ENCODE results near the gene GPRASP1. TPM values are rescaled to one million over a fixed set of nuclear protein-coding genes. Genes with fewer than 3 reads are reported as not detected.
A peak's percentile ranks its signal among the peaks of the same experiment; 100 is the strongest.
"Not testable (repeated sequence)": the region's sequence is repeated elsewhere in the genome, so short reads cannot be mapped to it uniquely, and the experiment has no call there.

The GPRASP1 gene
- total RNA-seq (2014; rRNA removed; shearing (Covaris generic)): 1.4 and 2.3 TPM in 2 replicates

GRCh38 chrX:102651242-102652011 lies at the start of gene GPRASP1:
Gene GPRASP1 (plus strand): TSS chrX:102651483. CDS start chrX:102653914, 2,431 bp downstream.
- Histone ChIP-seq H3K4me1 (no peaks in the 10 kb centered on the region), H3K27ac (no peak within 1 kb of the TSS), H3K27me3 (no peaks in the 10 kb centered on the region), H3K4me3 (no peak within 1 kb of the TSS), H3K36me3 (peaks cover 2% of the 10 kb centered on the region; the same call in 1 of the 2 replicates), H3K9me3 (replicated peaks) (no peaks in the 10 kb centered on the region)
- DNase-seq: no peak

GRCh38 chrX:102604327-102604726 lies 47.0 kb upstream of the GPRASP1 start:
- Histone ChIP-seq H3K4me3 (peak overlapping the region; percentile 35), H3K27me3 (no peaks in the 10 kb centered on the region), H3K9me3 (replicated peaks) (no peaks in the 10 kb centered on the region), H3K36me3 (peaks cover 44% of the 10 kb centered on the region), H3K4me1 (peaks cover 30% of the 10 kb centered on the region), H3K27ac (peak overlapping the region; percentile 99)
- peak; percentile 91 to 97 for DNase-seq

- Histone ChIP-seq H3K27ac (no peak overlapping the region), H3K27me3 (no peaks in the 10 kb centered on the region), H3K4me1 (peaks cover 30% of the 10 kb centered on the region), H3K36me3 (peaks cover 44% of the 10 kb centered on the region), H3K4me3 (no peak overlapping the region), H3K9me3 (replicated peaks) (no peaks in the 10 kb centered on the region)
- no peak for DNase-seq
Observed at GRCh38 chrX:102606115-102606514, 45.2 kb upstream of the GPRASP1 start.

- Histone ChIP-seq H3K4me1 (peaks cover 4% of the 10 kb centered on the region), H3K27ac (no peak overlapping the region), H3K27me3 (no peaks in the 10 kb centered on the region), H3K36me3 (peaks cover 38% of the 10 kb centered on the region), H3K9me3 (replicated peaks) (no peaks in the 10 kb centered on the region), H3K4me3 (no peak overlapping the region)
- no peak for DNase-seq
Observed at GRCh38 chrX:102610905-102611304, 40.4 kb upstream of the GPRASP1 start.

GRCh38 chrX:102624105-102624504 lies 27.2 kb upstream of the GPRASP1 start:
- no peaks in the 10 kb centered on the region for H3K4me1 ChIP-seq
- DNase-seq: no peak
- no peak overlapping the region for H3K4me3 ChIP-seq
- no peaks in the 10 kb centered on the region for H3K27me3 ChIP-seq
- peaks cover 7% of the 10 kb centered on the region; the same call in 1 of the 2 replicates for H3K36me3 ChIP-seq
- H3K27ac ChIP-seq: no peak overlapping the region
- H3K9me3 ChIP-seq (replicated peaks): peaks cover 8% of the 10 kb centered on the region

GRCh38 chrX:102627640-102628039 lies 23.6 kb upstream of the GPRASP1 start:
- no peak for DNase-seq
- Histone ChIP-seq H3K9me3 (replicated peaks) (0 out of 2 replicates have a peak, but pooled peaks cover 4% of the 10 kb centered on the region), H3K36me3 (peaks cover 2% of the 10 kb centered on the region; the same call in 1 of the 2 replicates), H3K4me3 (no peak overlapping the region), H3K4me1 (no peaks in the 10 kb centered on the region), H3K27me3 (no peaks in the 10 kb centered on the region), H3K27ac (no peak overlapping the region)

GRCh38 chrX:102637561-102637960 lies 13.7 kb upstream of the GPRASP1 start:
- no peak overlapping the region for H3K27ac ChIP-seq
- no peaks in the 10 kb centered on the region for H3K27me3 ChIP-seq
- DNase-seq: no peak
- no peaks in the 10 kb centered on the region; the same call in 1 of the 2 replicates for H3K9me3 ChIP-seq (replicated peaks)
- peaks cover 8% of the 10 kb centered on the region for H3K36me3 ChIP-seq
- no peaks in the 10 kb centered on the region for H3K4me1 ChIP-seq
- no peak overlapping the region for H3K4me3 ChIP-seq

GRCh38 chrX:102650903-102651241 lies 411 bp upstream of the GPRASP1 start:
- H3K4me1 ChIP-seq: no peaks in the 10 kb centered on the region
- H3K36me3 ChIP-seq: peaks cover 2% of the 10 kb centered on the region; the same call in 1 of the 2 replicates
- no peaks in the 10 kb centered on the region for H3K27me3 ChIP-seq
- H3K27ac ChIP-seq: no peak overlapping the region
- no peaks in the 10 kb centered on the region for H3K9me3 ChIP-seq (replicated peaks)
- no peak overlapping the region for H3K4me3 ChIP-seq
- DNase-seq: no peak

GRCh38 chrX:102652031-102652688 lies 877 bp downstream of the GPRASP1 start:
- H3K4me1 ChIP-seq: no peaks in the 10 kb centered on the region
- DNase-seq: no peak
- H3K27me3 ChIP-seq: no peaks in the 10 kb centered on the region
- no peaks in the 10 kb centered on the region for H3K9me3 ChIP-seq (replicated peaks)
- no peak overlapping the region for H3K27ac ChIP-seq
- peaks cover 2% of the 10 kb centered on the region; the same call in 1 of the 2 replicates for H3K36me3 ChIP-seq
- H3K4me3 ChIP-seq: no peak overlapping the region

GRCh38 chrX:102654696-102655095 lies 3.4 kb downstream of the GPRASP1 start:
- no peak overlapping the region for H3K4me3 ChIP-seq
- peaks cover 2% of the 10 kb centered on the region; the same call in 1 of the 2 replicates for H3K36me3 ChIP-seq
- no peaks in the 10 kb centered on the region for H3K9me3 ChIP-seq (replicated peaks)
- H3K4me1 ChIP-seq: no peaks in the 10 kb centered on the region
- H3K27me3 ChIP-seq: no peaks in the 10 kb centered on the region
- no peak overlapping the region for H3K27ac ChIP-seq
- no peak for DNase-seq

- H3K9me3 ChIP-seq (replicated peaks): no peaks in the 10 kb centered on the region
- no peak for DNase-seq
- H3K36me3 ChIP-seq: no peaks in the 10 kb centered on the region
- no peak overlapping the region for H3K4me3 ChIP-seq
- H3K27ac ChIP-seq: no peak overlapping the region
- H3K27me3 ChIP-seq: no peaks in the 10 kb centered on the region
- no peaks in the 10 kb centered on the region for H3K4me1 ChIP-seq
Observed at GRCh38 chrX:102658556-102658955, 7.3 kb downstream of the GPRASP1 start.

- no peaks in the 10 kb centered on the region for H3K4me1 ChIP-seq
- H3K36me3 ChIP-seq: no peaks in the 10 kb centered on the region
- no peak for DNase-seq
- no peak overlapping the region for H3K4me3 ChIP-seq
- H3K27me3 ChIP-seq: no peaks in the 10 kb centered on the region
- no peak overlapping the region for H3K27ac ChIP-seq
- H3K9me3 ChIP-seq (replicated peaks): no peaks in the 10 kb centered on the region
Observed at GRCh38 chrX:102659790-102660757, 8.8 kb downstream of the GPRASP1 start.

GRCh38 chrX:102663820-102664219 lies 12.5 kb downstream of the GPRASP1 start:
- H3K4me1 ChIP-seq; DNase-seq; H3K36me3 ChIP-seq; H3K27ac ChIP-seq; H3K9me3 ChIP-seq (replicated peaks); H3K27me3 ChIP-seq; H3K4me3 ChIP-seq: not testable (repeated sequence)

GRCh38 chrX:102667034-102667433 lies 15.8 kb downstream of the GPRASP1 start:
- not testable (repeated sequence) for H3K36me3 ChIP-seq; H3K4me3 ChIP-seq; H3K9me3 ChIP-seq (replicated peaks); H3K27me3 ChIP-seq; H3K27ac ChIP-seq; DNase-seq; H3K4me1 ChIP-seq
